ENCODE data around the gene TXNDC2.

DNA sequence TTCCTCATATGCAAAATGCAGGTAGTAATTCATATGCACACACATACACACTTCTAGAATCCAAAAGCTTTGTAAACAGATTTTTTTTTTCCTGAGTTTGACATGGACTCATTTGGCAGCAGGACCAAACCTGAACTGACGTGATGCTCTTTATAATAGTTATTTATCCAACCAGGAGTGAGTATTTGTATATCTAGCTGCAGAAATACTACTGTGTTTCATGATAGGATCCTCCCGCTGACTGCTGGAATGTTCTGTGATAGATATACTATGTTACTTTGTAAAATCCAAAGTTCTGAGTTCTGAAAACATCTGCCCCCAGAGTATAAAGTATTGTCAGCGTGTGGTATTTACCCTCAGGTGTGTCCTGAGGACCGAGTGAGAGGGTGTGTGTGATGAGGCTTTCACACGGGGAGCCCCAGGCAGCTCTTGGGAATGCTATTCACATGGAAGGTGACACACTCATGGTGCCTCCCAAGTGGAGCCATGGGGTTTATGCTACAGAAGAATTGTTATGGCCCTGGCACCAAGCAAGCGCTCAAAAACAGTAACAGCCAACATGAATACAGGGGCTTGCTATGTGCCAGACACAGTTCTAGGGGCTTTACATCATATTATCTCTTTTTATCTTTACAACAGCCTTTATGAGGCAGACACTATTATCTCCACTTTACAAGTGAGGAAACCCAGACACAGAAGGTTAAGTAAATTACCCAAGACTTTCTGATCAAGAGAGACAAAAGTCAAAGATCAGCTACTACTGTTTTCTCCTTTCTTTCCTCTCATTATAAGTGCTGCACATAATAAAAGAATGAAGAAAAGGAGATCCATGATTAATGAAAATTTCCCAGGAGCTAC is 16.7 kb upstream of the TXNDC2 start:
- TF ChIP-seq, protein P1, sequence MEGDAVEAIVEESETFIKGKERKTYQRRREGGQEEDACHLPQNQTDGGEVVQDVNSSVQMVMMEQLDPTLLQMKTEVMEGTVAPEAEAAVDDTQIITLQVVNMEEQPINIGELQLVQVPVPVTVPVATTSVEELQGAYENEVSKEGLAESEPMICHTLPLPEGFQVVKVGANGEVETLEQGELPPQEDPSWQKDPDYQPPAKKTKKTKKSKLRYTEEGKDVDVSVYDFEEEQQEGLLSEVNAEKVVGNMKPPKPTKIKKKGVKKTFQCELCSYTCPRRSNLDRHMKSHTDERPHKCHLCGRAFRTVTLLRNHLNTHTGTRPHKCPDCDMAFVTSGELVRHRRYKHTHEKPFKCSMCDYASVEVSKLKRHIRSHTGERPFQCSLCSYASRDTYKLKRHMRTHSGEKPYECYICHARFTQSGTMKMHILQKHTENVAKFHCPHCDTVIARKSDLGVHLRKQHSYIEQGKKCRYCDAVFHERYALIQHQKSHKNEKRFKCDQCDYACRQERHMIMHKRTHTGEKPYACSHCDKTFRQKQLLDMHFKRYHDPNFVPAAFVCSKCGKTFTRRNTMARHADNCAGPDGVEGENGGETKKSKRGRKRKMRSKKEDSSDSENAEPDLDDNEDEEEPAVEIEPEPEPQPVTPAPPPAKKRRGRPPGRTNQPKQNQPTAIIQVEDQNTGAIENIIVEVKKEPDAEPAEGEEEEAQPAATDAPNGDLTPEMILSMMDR (IDR thresholded peaks at IDR 0.05), result no peak
- no peak for TF ChIP-seq EZH2 (IDR thresholded peaks at IDR 0.05)

Measured in neural progenitor cell (in vitro differentiated cells).